Esophagus muscularis mucosa (tissue), 4 donors: Measurements from ENCODE around the gene FITM1. TPM values are rescaled to one million over a fixed set of nuclear protein-coding genes. Genes with fewer than 3 reads are reported as not detected.

Source experiments
- DNase-seq: peaks from one replicate; pipeline ENCODE4 v3.0.0-alpha.2; 2017; ENCODE audit errors: extremely low spot score
- H3K27ac ChIP-seq, 4 donors: fragments of 200-600 bp; sonication (generic); replicated peaks in 1 of 4; 1 replicate in 3 of 4; 2 replicates in 1 of 4; pipeline ENCODE4 v1.5.1; 2016 to 2019; ENCODE audit warnings: mild to moderate bottlenecking in 1 of 4
- H3K27me3 ChIP-seq, 4 donors: fragments of 200-600 bp; sonication (generic); one replicate each; pipeline versions ENCODE4 v1.5.1 to v1.6.0; 2016 to 2019
- H3K36me3 ChIP-seq, 4 donors: fragments of 200-600 bp; sonication (generic); one replicate each; pipeline ENCODE4 v1.5.1; 2016 to 2019
- H3K4me1 ChIP-seq, 4 donors: fragments of 200-600 bp; sonication (generic); one replicate each; pipeline ENCODE4 v1.5.1; 2016 to 2019
- H3K4me3 ChIP-seq, 4 donors: fragments of 200-600 bp; sonication (generic); 1 replicate in 2 of 4; 2 replicates in 2 of 4; pipeline ENCODE4 v1.5.1; 2016 to 2019; ENCODE audit warnings: mild to moderate bottlenecking in 4 of 4, moderate library complexity in 1 of 4
- H3K9me3 ChIP-seq, 4 donors: fragments of 200-600 bp; sonication (generic); 1 replicate in 3 of 4; 2 replicates in 1 of 4; pipeline ENCODE4 v1.5.1; 2016 to 2019
- EP300 ChIP-seq: sonication (generic); formaldehyde crosslinking; IDR thresholded peaks from one replicate; pipeline ENCODE4 v1.6.1; 2017; ENCODE audit warnings: antibody characterized with exemption
- POLR2A ChIP-seq: fragments of 450-650 bp; IDR thresholded peaks from one replicate; pipeline ENCODE4 v1.6.1; 2017; ENCODE audit warnings: antibody characterized with exemption, moderate library complexity, mild to moderate bottlenecking, low read depth
- POLR2AphosphoS5 ChIP-seq, 2 donors: sonication (generic); formaldehyde crosslinking; IDR thresholded peaks; one replicate each; pipeline ENCODE4 v1.6.1; 2017; ENCODE audit warnings: antibody characterized with exemption in 2 of 2
- WGBS: methylation state at CpG from one replicate; pipeline ENCODE4 v1.1.5; 2018; 5-methylcytosine and 5-hydroxymethylcytosine counted together
- intact Hi-C: fragments of 100-400 bp; cut with DNase I; formaldehyde crosslinking; loops from one replicate; pipeline ENCODE4 v1.15.1; 2023
- total RNA-seq, 4 donors: library from RNA; depleted of rRNA; stranded (reverse); fragments of >200 nt; gene quantifications; one replicate each; pipeline versions ENCODE4 v1.1.0 to v1.2.1, GENCODE V29; 2016
- TF ChIP-seq, protein P1 (sequence below), 3 experiments: fragments of 200-600 bp in 2 of 3; fragments of 450-650 bp in 1 of 3; sonication (generic) in 2 of 3; IDR thresholded peaks; one replicate each; pipeline ENCODE4 v1.5.1; 2017 to 2019; ENCODE audit warnings: antibody characterized with exemption in 3 of 3, mild to moderate bottlenecking in 2 of 3, moderate library complexity in 1 of 3

Gene FITM1
- total RNA-seq, 4 donors from 2014 or later = 0.34 to 0.83 (median 0.52) TPM; not detected in 1

GRCh38 chr14:24096545-24097181, 33.8 kb upstream of the FITM1 start:
- DNase-seq = no peak
- H3K36me3 ChIP-seq = peaks cover 5 to 31% (median 18%) of the 10 kb centered on the region in 4 donors
- no peak for TF ChIP-seq EP300
- no peak for TF ChIP-seq POLR2A
- TF ChIP-seq, protein P1, sequence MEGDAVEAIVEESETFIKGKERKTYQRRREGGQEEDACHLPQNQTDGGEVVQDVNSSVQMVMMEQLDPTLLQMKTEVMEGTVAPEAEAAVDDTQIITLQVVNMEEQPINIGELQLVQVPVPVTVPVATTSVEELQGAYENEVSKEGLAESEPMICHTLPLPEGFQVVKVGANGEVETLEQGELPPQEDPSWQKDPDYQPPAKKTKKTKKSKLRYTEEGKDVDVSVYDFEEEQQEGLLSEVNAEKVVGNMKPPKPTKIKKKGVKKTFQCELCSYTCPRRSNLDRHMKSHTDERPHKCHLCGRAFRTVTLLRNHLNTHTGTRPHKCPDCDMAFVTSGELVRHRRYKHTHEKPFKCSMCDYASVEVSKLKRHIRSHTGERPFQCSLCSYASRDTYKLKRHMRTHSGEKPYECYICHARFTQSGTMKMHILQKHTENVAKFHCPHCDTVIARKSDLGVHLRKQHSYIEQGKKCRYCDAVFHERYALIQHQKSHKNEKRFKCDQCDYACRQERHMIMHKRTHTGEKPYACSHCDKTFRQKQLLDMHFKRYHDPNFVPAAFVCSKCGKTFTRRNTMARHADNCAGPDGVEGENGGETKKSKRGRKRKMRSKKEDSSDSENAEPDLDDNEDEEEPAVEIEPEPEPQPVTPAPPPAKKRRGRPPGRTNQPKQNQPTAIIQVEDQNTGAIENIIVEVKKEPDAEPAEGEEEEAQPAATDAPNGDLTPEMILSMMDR (IDR thresholded peaks at IDR 0.05) = no peak
- no peak for TF ChIP-seq POLR2AphosphoS5 (IDR thresholded peaks at IDR 0.05)
- H3K27me3 ChIP-seq = no peaks in the 10 kb centered on the region
- peaks cover 20 to 29% (median 25%) of the 10 kb centered on the region in 4 donors for H3K4me1 ChIP-seq
- 92% methylated on average over 7 of the region's 8 CpGs for WGBS
- no peak overlapping the region for H3K27ac ChIP-seq
- intact Hi-C loops = no loop called here
- H3K4me3 ChIP-seq = no peak overlapping the region
- no peaks in the 10 kb centered on the region for H3K9me3 ChIP-seq

GRCh38 chr14:24098229-24098926, 32.1 kb upstream of the FITM1 start:
- DNase-seq = no peak
- Histone ChIP-seq H3K4me1 (peaks cover 16 to 20% (median 20%) of the 10 kb centered on the region in 4 donors), H3K9me3 (no peaks in the 10 kb centered on the region), H3K4me3 (no peak overlapping the region), H3K27me3 (no peaks in the 10 kb centered on the region), H3K27ac (no peak overlapping the region), H3K36me3 (peaks cover 5 to 35% (median 20%) of the 10 kb centered on the region in 4 donors)
- intact Hi-C loops = no loop called here
- 94% methylated on average over 12 of the region's 16 CpGs for WGBS
- no peak for TF ChIP-seq POLR2AphosphoS5 (IDR thresholded peaks at IDR 0.05)
- no peak for TF ChIP-seq EP300
- TF ChIP-seq, protein P1 (IDR thresholded peaks at IDR 0.05) = no peak
- no peak for TF ChIP-seq POLR2A

DNA sequence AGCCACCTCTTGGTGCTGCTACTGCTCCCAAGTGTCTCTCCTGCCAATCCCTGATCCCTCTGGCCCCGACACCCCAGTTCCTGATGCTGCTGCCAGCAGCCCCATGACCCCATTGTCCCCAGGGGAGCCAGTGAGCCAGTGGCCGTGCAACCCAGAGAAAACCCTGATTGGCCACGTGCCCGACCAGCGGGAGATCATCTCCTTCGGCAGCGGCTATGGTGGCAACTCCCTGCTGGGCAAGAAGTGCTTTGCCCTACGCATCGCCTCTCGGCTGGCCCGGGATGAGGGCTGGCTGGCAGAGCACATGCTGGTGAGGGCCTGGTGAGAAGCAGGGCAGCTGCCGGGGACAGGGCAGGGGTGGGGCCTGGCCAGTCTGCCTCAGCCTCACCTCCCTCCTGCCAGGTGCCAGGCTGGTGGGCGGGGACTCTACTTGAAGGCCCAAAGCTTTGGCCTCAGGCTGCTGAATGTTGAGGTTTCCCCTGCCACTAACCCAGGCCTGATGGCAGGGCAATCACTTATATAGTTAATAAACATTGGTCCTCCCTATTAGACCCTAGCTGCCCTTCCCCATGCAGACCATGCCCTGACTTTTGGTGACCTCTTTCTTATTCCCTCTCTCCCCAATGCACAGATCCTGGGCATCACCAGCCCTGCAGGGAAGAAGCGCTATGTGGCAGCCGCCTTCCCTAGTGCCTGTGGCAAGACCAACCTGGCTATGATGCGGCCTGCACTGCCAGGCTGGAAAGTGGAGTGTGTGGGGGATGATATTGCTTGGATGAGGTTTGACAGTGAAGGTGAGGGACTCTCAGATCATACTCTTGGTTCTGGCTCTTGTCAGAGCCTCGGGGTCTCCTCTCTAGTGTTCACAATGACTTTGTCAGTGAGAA, 31.3 kb upstream of the FITM1 start:
- 92% methylated on average over 15 of the region's 17 CpGs for WGBS
- TF ChIP-seq, protein P1 (IDR thresholded peaks at IDR 0.05) = no peak
- TF ChIP-seq POLR2A (no peak), EP300 (no peak), POLR2AphosphoS5 (IDR thresholded peaks at IDR 0.05) (no peak)
- DNase-seq = no peak
- Histone ChIP-seq H3K27ac (no peak overlapping the region), H3K4me3 (no peak overlapping the region), H3K36me3 (peaks cover 5 to 39% (median 24%) of the 10 kb centered on the region in 4 donors), H3K27me3 (no peaks in the 10 kb centered on the region), H3K4me1 (peaks cover 13 to 14% (median 14%) of the 10 kb centered on the region in 4 donors), H3K9me3 (no peaks in the 10 kb centered on the region)
- intact Hi-C loops = no loop called here

GRCh38 chr14:24100197-24100981, 30.1 kb upstream of the FITM1 start:
- Histone ChIP-seq H3K4me3 (no peak overlapping the region), H3K27me3 (no peaks in the 10 kb centered on the region), H3K27ac (no peak overlapping the region), H3K36me3 (peaks cover 5 to 39% (median 24%) of the 10 kb centered on the region in 4 donors), H3K4me1 (peaks cover 3 to 6% (median 5%) of the 10 kb centered on the region in 4 donors), H3K9me3 (no peaks in the 10 kb centered on the region)
- WGBS = 76% methylated on average over 4 of the region's 4 CpGs
- DNase-seq = no peak
- TF ChIP-seq, protein P1 (IDR thresholded peaks at IDR 0.05) = no peak
- TF ChIP-seq POLR2A = no peak
- no peak for TF ChIP-seq POLR2AphosphoS5 (IDR thresholded peaks at IDR 0.05)
- no peak for TF ChIP-seq EP300
- intact Hi-C loops = no loop called here
